Type B pancreatic cell (in vitro differentiated cells): Measurements from ENCODE around the gene PRMT7. TPM values are rescaled to one million over a fixed set of nuclear protein-coding genes. Genes with fewer than 3 reads are reported as not detected.
A peak's percentile ranks its signal among the peaks of the same experiment; 100 is the strongest.

ENCODE experiments used
- DNase-seq: peaks from one replicate; pipeline ENCODE4 v3.0.0; 2021; ENCODE audit warnings: mixed read lengths; ENCODE audit not compliant: unreplicated experiment; ENCODE audit errors: extremely low spot score
- H3K27ac Mint-ChIP-seq: 2 replicates; pipeline ENCODE4 v1.8.0; 2021; ENCODE audit warnings: mild to moderate bottlenecking, mixed read lengths
- H3K27me3 Mint-ChIP-seq: 2 replicates; pipeline ENCODE4 v1.8.0; 2021; ENCODE audit warnings: mixed read lengths
- H3K36me3 Mint-ChIP-seq: 2 replicates; pipeline ENCODE4 v1.8.0; 2021; ENCODE audit warnings: mixed read lengths
- H3K4me1 Mint-ChIP-seq: one replicate; pipeline ENCODE4 v1.8.0; 2021; ENCODE audit warnings: mixed read lengths; ENCODE audit not compliant: unreplicated experiment
- H3K4me3 Mint-ChIP-seq: 2 replicates; pipeline ENCODE4 v1.8.0; 2021; ENCODE audit warnings: mild to moderate bottlenecking, mixed read lengths
- H3K9me3 Mint-ChIP-seq: 2 replicates; pipeline ENCODE4 v1.8.0; 2021; ENCODE audit warnings: mixed read lengths
- CTCF ChIP-seq: fragments of 200-600 bp; sonication (generic); conservative IDR thresholded peaks from 2 replicates; pipeline ENCODE4 v1.5.0; 2021; ENCODE audit warnings: antibody characterized with exemption, mild to moderate bottlenecking
- total RNA-seq: library from RNA; stranded (reverse); gene quantifications from 2 replicates; pipeline ENCODE4 v1.2.1, GENCODE V29; 2021; ENCODE audit warnings: low replicate concordance

PRMT7 gene
- total RNA-seq, 1 donor from 2014 or later, result 66.9 TPM

- no peak for TF ChIP-seq CTCF
- no peak for DNase-seq
- Mint-ChIP-seq H3K4me1 (peaks cover 19% of the 10 kb centered on the region), H3K4me3 (no peak overlapping the region), H3K9me3 (no peaks in the 10 kb centered on the region), H3K36me3 (no peaks in the 10 kb centered on the region), H3K27me3 (no peaks in the 10 kb centered on the region), H3K27ac (no peak overlapping the region)
Observed at GRCh38 chr16:68366062-68366461, 55.2 kb downstream of the PRMT7 start.

GRCh38 chr16:68367030-68367429 lies 56.2 kb downstream of the PRMT7 start:
- TF ChIP-seq CTCF, result peak; percentile 71
- Mint-ChIP-seq H3K4me3 (no peak overlapping the region), H3K27ac (peak overlapping the region; percentile 11), H3K27me3 (no peaks in the 10 kb centered on the region), H3K9me3 (no peaks in the 10 kb centered on the region), H3K36me3 (no peaks in the 10 kb centered on the region), H3K4me1 (peaks cover 19% of the 10 kb centered on the region)
- DNase-seq, result no peak

- no peaks in the 10 kb centered on the region for H3K27me3 Mint-ChIP-seq
- no peak for DNase-seq
- no peak overlapping the region for H3K4me3 Mint-ChIP-seq
- H3K36me3 Mint-ChIP-seq, result no peaks in the 10 kb centered on the region
- peaks cover 19% of the 10 kb centered on the region for H3K4me1 Mint-ChIP-seq
- no peaks in the 10 kb centered on the region for H3K9me3 Mint-ChIP-seq
- H3K27ac Mint-ChIP-seq, result peak overlapping the region; percentile 11
- TF ChIP-seq CTCF, result no peak
Observed at GRCh38 chr16:68367440-68367839, 56.6 kb downstream of the PRMT7 start.

GRCh38 chr16:68367891-68368290 lies 57.1 kb downstream of the PRMT7 start:
- Mint-ChIP-seq H3K9me3 (no peaks in the 10 kb centered on the region), H3K4me1 (peaks cover 16% of the 10 kb centered on the region), H3K27ac (no peak overlapping the region), H3K36me3 (no peaks in the 10 kb centered on the region), H3K4me3 (no peak overlapping the region), H3K27me3 (no peaks in the 10 kb centered on the region)
- DNase-seq, result no peak
- TF ChIP-seq CTCF, result no peak

GRCh38 chr16:68368301-68368888 lies 57.6 kb downstream of the PRMT7 start:
- Mint-ChIP-seq H3K27me3 (no peaks in the 10 kb centered on the region), H3K27ac (no peak overlapping the region), H3K36me3 (no peaks in the 10 kb centered on the region), H3K4me1 (peaks cover 14% of the 10 kb centered on the region), H3K4me3 (peak overlapping the region; percentile 31), H3K9me3 (no peaks in the 10 kb centered on the region)
- DNase-seq, result no peak
- no peak for TF ChIP-seq CTCF

GRCh38 chr16:68369168-68369567 lies 58.3 kb downstream of the PRMT7 start:
- TF ChIP-seq CTCF, result no peak
- H3K36me3 Mint-ChIP-seq, result no peaks in the 10 kb centered on the region
- H3K4me3 Mint-ChIP-seq, result no peak overlapping the region
- H3K27me3 Mint-ChIP-seq, result no peaks in the 10 kb centered on the region
- no peak for DNase-seq
- no peaks in the 10 kb centered on the region for H3K9me3 Mint-ChIP-seq
- no peak overlapping the region for H3K27ac Mint-ChIP-seq
- H3K4me1 Mint-ChIP-seq, result peaks cover 10% of the 10 kb centered on the region
